GM19351 (cell line): Measurements from ENCODE around the gene RETREG1.

Experiments
- ATAC-seq: cut with Tn5 transposase; IDR thresholded peaks from one replicate; pipeline ENCODE4 v1.9.1; 2021; ENCODE audit warnings: mild to moderate bottlenecking, moderate library complexity; ENCODE audit not compliant: unreplicated experiment

Gene RETREG1

GRCh38 chr5:16534280-16534679, 82.5 kb downstream of the RETREG1 start:
- no peak for ATAC-seq

- no peak for ATAC-seq
Observed at GRCh38 chr5:16531063-16531648, 85.6 kb downstream of the RETREG1 start.

- no peak for ATAC-seq
Observed at GRCh38 chr5:16529306-16529705, 87.5 kb downstream of the RETREG1 start.

GRCh38 chr5:16528382-16529110, 88.3 kb downstream of the RETREG1 start:
- no peak for ATAC-seq

- no peak for ATAC-seq
Observed at GRCh38 chr5:16525651-16526050, 91.1 kb downstream of the RETREG1 start.

GRCh38 chr5:16524286-16524685, 92.5 kb downstream of the RETREG1 start:
- ATAC-seq = no peak

GRCh38 chr5:16521521-16522483, 95.0 kb downstream of the RETREG1 start:
- ATAC-seq = no peak

GRCh38 chr5:16520841-16521240, 96.0 kb downstream of the RETREG1 start:
- no peak for ATAC-seq

GRCh38 chr5:16519435-16519834, 97.4 kb downstream of the RETREG1 start:
- no peak for ATAC-seq

- no peak for ATAC-seq
Observed at GRCh38 chr5:16518606-16519005, 98.2 kb downstream of the RETREG1 start.

GRCh38 chr5:16515532-16515931, 101.3 kb downstream of the RETREG1 start:
- no peak for ATAC-seq

GRCh38 chr5:16510098-16510497, 106.7 kb downstream of the RETREG1 start:
- no peak for ATAC-seq

GRCh38 chr5:16508730-16509531, 107.9 kb downstream of the RETREG1 start:
- ATAC-seq = no peak

GRCh38 chr5:16507716-16508115, 109.1 kb downstream of the RETREG1 start:
- ATAC-seq = no peak

GRCh38 chr5:16505904-16506303, 110.9 kb downstream of the RETREG1 start:
- no peak for ATAC-seq

GRCh38 chr5:16505140-16505891, 111.5 kb downstream of the RETREG1 start:
- no peak for ATAC-seq

GRCh38 chr5:16504571-16504970, 112.2 kb downstream of the RETREG1 start:
- no peak for ATAC-seq

GRCh38 chr5:16502866-16503265, 113.9 kb downstream of the RETREG1 start:
- ATAC-seq = no peak

GRCh38 chr5:16500024-16500423, 116.8 kb downstream of the RETREG1 start:
- ATAC-seq = no peak

GRCh38 chr5:16497546-16497945, 119.3 kb downstream of the RETREG1 start:
- ATAC-seq = no peak
